Stimulated activated CD4-positive, alpha-beta T cell treated with anti-CD3 and anti-CD28 coated beads, Interleukin-15, amount 100 ng/mL, for 48 hours (primary cell): ENCODE data around the gene APOBEC3G.

Source experiments
- DNase-seq, 2 donors: peaks; one replicate each; pipeline ENCODE4 v3.0.0-alpha.2; 2020; ENCODE audit warnings: low read depth in 2 of 2

APOBEC3G gene

GRCh38 chr22:39122772-39123470, 45.8 kb downstream of the APOBEC3G start:
- DNase-seq = no peak

GRCh38 chr22:39123751-39124581, 46.9 kb downstream of the APOBEC3G start:
- DNase-seq = no peak

GRCh38 chr22:39125622-39126021, 48.5 kb downstream of the APOBEC3G start:
- no peak for DNase-seq

DNA sequence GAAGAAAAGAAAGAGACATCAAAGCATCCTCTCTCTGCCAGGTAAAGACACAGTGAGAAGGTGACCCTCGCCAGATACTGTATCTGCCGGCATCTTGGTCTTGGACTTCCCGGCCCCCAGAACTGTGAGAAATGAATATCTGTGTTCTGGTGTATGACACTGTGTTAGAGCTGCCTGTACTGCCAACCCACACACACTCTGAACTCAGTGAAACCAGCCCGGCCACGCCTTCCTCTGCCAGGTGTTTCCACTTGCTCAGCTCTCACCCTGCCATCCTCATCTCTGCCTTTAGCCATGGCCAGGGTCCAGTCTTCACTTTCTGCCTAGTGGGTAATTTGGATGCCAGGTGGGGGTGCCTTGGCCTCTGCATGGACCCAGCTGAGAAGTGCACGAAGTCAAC, 51.4 kb downstream of the APOBEC3G start:
- no peak for DNase-seq

DNA sequence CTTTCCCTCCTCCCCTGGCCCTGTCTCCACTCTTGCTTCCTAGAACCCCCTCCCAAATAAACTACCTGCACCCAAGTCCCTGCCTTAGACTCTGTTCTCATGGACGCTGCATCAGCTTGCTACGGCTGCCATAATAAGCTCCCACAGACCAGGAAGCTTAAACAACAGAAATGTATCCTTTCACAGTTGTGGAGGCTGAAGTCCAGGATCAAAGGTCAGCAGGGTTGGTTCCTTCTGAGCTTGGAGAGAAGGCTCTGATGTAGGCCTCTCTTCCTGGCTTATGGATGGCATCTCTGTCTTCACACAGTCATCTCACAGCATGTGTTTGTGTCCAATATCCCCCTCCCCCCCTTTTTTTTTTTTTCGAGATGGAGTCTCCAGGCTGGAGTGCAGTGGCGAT, 52.0 kb downstream of the APOBEC3G start:
- no peak for DNase-seq

DNA sequence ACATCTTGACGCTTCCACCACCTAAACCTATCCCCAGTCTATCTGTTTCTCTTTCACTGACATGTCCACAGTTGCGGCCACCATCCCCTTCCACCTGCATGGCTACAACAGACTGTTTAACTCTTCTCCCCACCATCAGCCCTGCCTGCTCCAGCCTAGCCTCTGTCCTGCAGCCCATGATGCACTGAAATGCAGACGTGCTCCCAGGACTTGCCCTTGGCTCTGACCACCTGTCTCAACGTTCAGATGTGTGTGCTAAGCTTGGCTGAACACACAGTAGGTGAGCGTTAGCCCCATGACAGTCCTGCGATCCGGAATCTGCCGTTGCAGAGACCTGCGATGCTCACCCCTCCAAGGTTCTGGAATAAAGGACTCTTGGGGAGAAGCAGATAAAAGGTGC, 52.7 kb downstream of the APOBEC3G start:
- DNase-seq = no peak

GRCh38 chr22:39130152-39130704, 53.2 kb downstream of the APOBEC3G start:
- DNase-seq = no peak

DNA sequence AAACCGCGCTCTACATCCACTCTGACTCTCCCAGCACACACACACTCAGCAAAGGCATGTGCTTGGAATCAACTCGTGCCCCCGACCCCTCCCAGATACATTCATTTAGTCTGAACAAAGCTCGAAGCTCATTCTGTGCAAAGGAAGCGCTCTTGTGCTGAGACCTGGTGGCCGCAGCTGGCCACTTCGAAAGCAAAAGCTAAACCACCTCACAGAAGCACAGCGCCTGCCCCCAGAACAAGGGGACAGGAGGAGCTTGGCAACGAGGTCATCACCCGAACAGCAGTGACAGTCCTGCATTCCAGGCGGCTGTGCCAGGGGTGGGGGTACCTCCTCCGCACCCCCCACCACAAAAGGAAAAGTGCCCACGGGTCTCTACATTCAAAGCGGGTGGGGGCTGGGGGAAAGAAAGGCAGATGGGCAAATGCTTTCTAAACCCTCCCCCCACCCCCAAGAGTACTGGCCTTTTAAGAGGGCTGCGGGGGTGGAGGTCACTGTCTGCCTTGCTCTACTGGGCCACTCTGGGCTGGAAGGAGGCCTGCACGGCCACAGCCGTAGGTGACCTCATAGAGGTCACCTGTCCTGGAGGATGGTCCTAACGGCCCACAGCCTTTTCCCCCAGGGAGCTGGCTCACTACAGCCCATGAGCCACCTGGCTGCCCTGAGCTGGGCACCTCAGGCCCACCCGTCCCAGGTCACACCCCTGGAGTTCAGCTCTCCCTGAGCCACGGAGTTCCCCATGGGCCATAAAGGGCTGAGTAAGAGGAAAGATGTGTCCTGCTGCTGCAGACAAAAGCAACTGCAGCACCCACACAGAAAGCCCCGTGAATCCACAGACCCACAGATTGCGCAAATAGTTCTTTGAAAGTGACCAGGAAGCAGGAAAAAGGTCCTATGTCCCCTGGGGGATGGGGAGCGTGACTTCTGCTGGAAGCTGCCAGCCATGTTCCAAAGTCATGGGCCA, 54.1 kb downstream of the APOBEC3G start:
- no peak for DNase-seq

DNA sequence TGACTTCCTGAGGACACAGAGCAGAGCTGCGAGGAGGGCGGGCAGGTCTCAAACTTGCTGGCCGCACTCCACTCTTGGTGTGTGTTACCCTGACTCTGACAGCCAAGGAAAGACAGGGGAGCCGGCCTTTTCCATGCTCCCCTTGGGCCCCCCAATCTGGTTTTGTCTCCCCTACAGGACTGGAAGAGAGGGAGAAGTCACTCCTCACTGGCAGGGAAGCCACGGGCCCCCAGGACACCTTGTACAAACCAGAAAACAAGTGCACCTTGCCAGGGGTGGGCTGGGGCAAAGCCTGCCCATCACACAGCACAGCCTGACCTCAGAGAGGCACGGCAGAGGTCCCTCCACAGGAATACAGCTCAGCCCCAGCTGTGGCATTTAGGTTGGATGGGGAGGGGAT, 55.2 kb downstream of the APOBEC3G start:
- no peak for DNase-seq

DNA sequence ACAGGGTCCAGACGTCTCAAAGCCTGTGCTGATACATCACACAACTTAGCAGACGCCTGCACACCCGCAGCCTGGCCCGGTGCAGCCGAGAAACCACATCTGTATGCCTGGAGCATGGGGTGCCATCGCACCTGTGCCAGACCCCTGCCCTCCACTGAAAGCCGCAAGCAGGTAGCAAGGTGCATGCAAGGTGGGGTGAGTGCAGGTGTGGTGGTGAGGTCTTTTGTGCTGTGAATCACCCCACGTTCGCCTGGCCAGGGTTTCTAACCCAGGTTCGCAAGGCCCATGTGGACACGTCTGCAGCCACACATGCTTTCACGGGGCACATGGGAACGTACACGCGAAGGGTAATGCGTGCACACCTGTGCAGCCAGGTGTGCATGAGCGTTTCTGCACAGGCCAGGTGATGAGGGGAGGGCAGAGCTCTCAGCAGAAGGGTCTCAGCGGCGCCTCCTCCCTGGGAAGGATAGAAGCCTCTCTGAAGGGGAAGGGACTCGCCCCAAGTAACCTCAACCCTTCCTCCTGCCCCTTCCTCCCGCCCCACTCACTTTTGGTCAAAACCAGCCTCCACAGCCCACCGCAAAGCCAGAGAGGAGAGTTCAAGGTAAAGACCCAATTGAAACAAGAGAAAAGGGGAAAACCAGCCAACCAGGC, 55.9 kb downstream of the APOBEC3G start:
- DNase-seq = no peak

- DNase-seq = no peak
These were observed 56.8 kb downstream of the APOBEC3G start for GRCh38 chr22:39133871-39134270.

- DNase-seq = no peak
These were observed 57.5 kb downstream of the APOBEC3G start for GRCh38 chr22:39134366-39135091.

GRCh38 chr22:39135092-39135896, 58.2 kb downstream of the APOBEC3G start:
- no peak for DNase-seq

GRCh38 chr22:39136317-39136716, 59.2 kb downstream of the APOBEC3G start:
- DNase-seq = no peak
